Loucy (cell line): ENCODE results near the gene CRHR1.

Experiments
- H2AFZ ChIP-seq: fragments of 200-600 bp; sonication (generic); 2 replicates; pipeline ENCODE4 v1.6.0; 2016; ENCODE audit warnings: antibody characterized with exemption, mild to moderate bottlenecking, low read length, moderate library complexity
- H3F3A ChIP-seq: fragments of 200-600 bp; 2 replicates; pipeline ENCODE4 v1.6.0; 2016; ENCODE audit warnings: antibody characterized with exemption, low read depth, mild to moderate bottlenecking
- H3K27me3 ChIP-seq: fragments of 200-600 bp; sonication (generic); 2 replicates; pipeline ENCODE4 v1.6.1; 2014; ENCODE audit warnings: low read length, mild to moderate bottlenecking; ENCODE audit not compliant: insufficient read depth, poor library complexity, severe bottlenecking
- H3K36me3 ChIP-seq: fragments of 200-600 bp; sonication (generic); 2 replicates; pipeline ENCODE4 v1.6.1; 2016; ENCODE audit warnings: low read length; ENCODE audit not compliant: insufficient read depth
- H3K4me1 ChIP-seq: fragments of 200-600 bp; sonication (generic); 2 replicates; pipeline ENCODE4 v1.5.1; 2014; ENCODE audit warnings: low read length, mild to moderate bottlenecking; ENCODE audit not compliant: insufficient read depth, poor library complexity, severe bottlenecking
- H3K4me2 ChIP-seq: fragments of 200-600 bp; sonication (generic); 2 replicates; pipeline ENCODE4 v1.6.0; 2014; ENCODE audit warnings: antibody characterized with exemption, low read length, low read depth, mild to moderate bottlenecking; ENCODE audit not compliant: poor library complexity, severe bottlenecking
- H3K4me3 ChIP-seq: fragments of 200-600 bp; sonication (generic); 2 replicates; pipeline ENCODE4 v1.5.1; 2014; ENCODE audit warnings: low read length, mild to moderate bottlenecking, mixed read lengths; ENCODE audit not compliant: poor library complexity, severe bottlenecking
- H3K79me2 ChIP-seq: fragments of 200-600 bp; sonication (generic); 2 replicates; pipeline ENCODE4 v1.6.1; 2014; ENCODE audit warnings: low read length; ENCODE audit not compliant: insufficient read depth
- H3K9ac ChIP-seq: fragments of 200-600 bp; sonication (generic); 2 replicates; pipeline ENCODE4 v1.6.0; 2014; ENCODE audit warnings: mild to moderate bottlenecking, low read depth, low read length, moderate library complexity; ENCODE audit not compliant: poor library complexity, severe bottlenecking
- H3K9me2 ChIP-seq: fragments of 200-600 bp; sonication (generic); replicated peaks from 2 replicates; pipeline ENCODE4 v1.6.1; 2016; ENCODE audit warnings: low read depth, low read length, mixed read lengths
- H3K9me3 ChIP-seq: fragments of 200-600 bp; sonication (generic); 2 replicates; pipeline ENCODE4 v1.6.1; 2014; ENCODE audit warnings: mild to moderate bottlenecking, antibody characterized with exemption, low read length, low read depth; ENCODE audit not compliant: insufficient read depth
- H4K20me1 ChIP-seq: fragments of 200-600 bp; sonication (generic); 2 replicates; pipeline ENCODE4 v1.6.0; 2014; ENCODE audit warnings: antibody characterized with exemption, low read length, mild to moderate bottlenecking; ENCODE audit not compliant: insufficient read depth, poor library complexity, severe bottlenecking
- CTCF ChIP-seq: fragments of 200-600 bp; sonication (generic); conservative IDR thresholded peaks from 2 replicates; pipeline ENCODE4 v1.5.1; 2014; ENCODE audit warnings: mild to moderate bottlenecking, antibody characterized with exemption, low read length
- EZH2phosphoT487 ChIP-seq: fragments of 200-600 bp; IDR thresholded peaks from 2 replicates; pipeline ENCODE4 v1.6.1; 2018; ENCODE audit warnings: antibody characterized with exemption, mild to moderate bottlenecking, moderate library complexity, borderline replicate concordance

The CRHR1 gene

GRCh38 chr17:45841186-45841585 is 57.1 kb downstream of the CRHR1 start:
- TF ChIP-seq CTCF = no peak
- TF ChIP-seq EZH2phosphoT487 = no peak
- Histone ChIP-seq H3F3A (no peaks in the 10 kb centered on the region), H2AFZ (no peak overlapping the region), H3K4me2 (no peak overlapping the region), H3K9me2 (no peaks in the 10 kb centered on the region), H3K9me3 (no peaks in the 10 kb centered on the region), H3K36me3 (no peaks in the 10 kb centered on the region), H3K79me2 (no peaks in the 10 kb centered on the region), H3K9ac (no peak overlapping the region), H4K20me1 (no peaks in the 10 kb centered on the region), H3K4me3 (no peak overlapping the region), H3K4me1 (no peaks in the 10 kb centered on the region), H3K27me3 (no peaks in the 10 kb centered on the region)

- Histone ChIP-seq H3K36me3 (no peaks in the 10 kb centered on the region), H3K27me3 (no peaks in the 10 kb centered on the region), H3K9me2 (no peaks in the 10 kb centered on the region), H2AFZ (no peak overlapping the region), H3K4me3 (no peak overlapping the region), H3F3A (no peaks in the 10 kb centered on the region), H3K4me1 (no peaks in the 10 kb centered on the region), H3K4me2 (no peak overlapping the region), H3K9me3 (no peaks in the 10 kb centered on the region), H3K9ac (no peak overlapping the region), H4K20me1 (no peaks in the 10 kb centered on the region), H3K79me2 (no peaks in the 10 kb centered on the region)
- no peak for TF ChIP-seq EZH2phosphoT487
- TF ChIP-seq CTCF = no peak
Measured at GRCh38 chr17:45841883-45842525, 57.9 kb downstream of the CRHR1 start.

- Histone ChIP-seq H3K79me2 (no peaks in the 10 kb centered on the region), H3K4me3 (no peak overlapping the region), H4K20me1 (no peaks in the 10 kb centered on the region), H3K27me3 (no peaks in the 10 kb centered on the region), H2AFZ (no peak overlapping the region), H3K9me3 (no peaks in the 10 kb centered on the region), H3K9me2 (no peaks in the 10 kb centered on the region), H3K4me2 (no peak overlapping the region), H3K9ac (no peak overlapping the region), H3K36me3 (no peaks in the 10 kb centered on the region), H3K4me1 (no peaks in the 10 kb centered on the region), H3F3A (no peaks in the 10 kb centered on the region)
- no peak for TF ChIP-seq EZH2phosphoT487
- TF ChIP-seq CTCF = no peak
Measured at GRCh38 chr17:45843722-45844121, 59.6 kb downstream of the CRHR1 start.
